AG10803 (cell line): ENCODE data around the gene CPEB3.

Experiments used
- DNase-seq: peaks from one replicate; pipeline ENCODE4 v3.0.0; 2010; ENCODE audit warnings: low read depth
- H3K4me3 ChIP-seq: 2 replicates; pipeline ENCODE4 v1.5.1; 2011; ENCODE audit warnings: mild to moderate bottlenecking, low read length, control low read depth
- TF ChIP-seq, protein P1 (sequence below): conservative IDR thresholded peaks from 2 replicates; pipeline ENCODE4 v1.5.1; 2011; ENCODE audit warnings: mild to moderate bottlenecking, low read length, control low read depth, inconsistent platforms

Gene CPEB3

DNA sequence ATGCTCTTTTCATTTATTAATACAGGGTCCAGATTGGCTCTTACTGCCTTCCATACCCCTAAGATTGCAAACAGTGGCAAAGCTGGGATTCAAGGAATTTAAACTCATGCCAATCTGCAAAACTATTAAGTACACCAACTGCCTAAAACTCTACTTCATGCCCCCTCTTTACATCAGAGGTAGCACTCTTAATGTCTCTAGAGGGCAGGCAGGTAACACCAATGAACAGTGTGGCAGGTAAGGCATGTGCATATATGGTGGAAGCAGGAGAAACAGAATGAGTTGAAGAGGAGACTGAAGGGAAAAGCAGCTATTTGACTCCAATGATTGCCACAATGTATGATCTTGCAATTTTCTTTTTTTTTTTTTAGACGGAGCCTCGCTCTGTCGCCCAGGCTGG lies 210.6 kb downstream of the CPEB3 start:
- H3K4me3 ChIP-seq, result no peak overlapping the region
- TF ChIP-seq, protein P1, sequence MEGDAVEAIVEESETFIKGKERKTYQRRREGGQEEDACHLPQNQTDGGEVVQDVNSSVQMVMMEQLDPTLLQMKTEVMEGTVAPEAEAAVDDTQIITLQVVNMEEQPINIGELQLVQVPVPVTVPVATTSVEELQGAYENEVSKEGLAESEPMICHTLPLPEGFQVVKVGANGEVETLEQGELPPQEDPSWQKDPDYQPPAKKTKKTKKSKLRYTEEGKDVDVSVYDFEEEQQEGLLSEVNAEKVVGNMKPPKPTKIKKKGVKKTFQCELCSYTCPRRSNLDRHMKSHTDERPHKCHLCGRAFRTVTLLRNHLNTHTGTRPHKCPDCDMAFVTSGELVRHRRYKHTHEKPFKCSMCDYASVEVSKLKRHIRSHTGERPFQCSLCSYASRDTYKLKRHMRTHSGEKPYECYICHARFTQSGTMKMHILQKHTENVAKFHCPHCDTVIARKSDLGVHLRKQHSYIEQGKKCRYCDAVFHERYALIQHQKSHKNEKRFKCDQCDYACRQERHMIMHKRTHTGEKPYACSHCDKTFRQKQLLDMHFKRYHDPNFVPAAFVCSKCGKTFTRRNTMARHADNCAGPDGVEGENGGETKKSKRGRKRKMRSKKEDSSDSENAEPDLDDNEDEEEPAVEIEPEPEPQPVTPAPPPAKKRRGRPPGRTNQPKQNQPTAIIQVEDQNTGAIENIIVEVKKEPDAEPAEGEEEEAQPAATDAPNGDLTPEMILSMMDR, result no peak
- DNase-seq, result no peak

DNA sequence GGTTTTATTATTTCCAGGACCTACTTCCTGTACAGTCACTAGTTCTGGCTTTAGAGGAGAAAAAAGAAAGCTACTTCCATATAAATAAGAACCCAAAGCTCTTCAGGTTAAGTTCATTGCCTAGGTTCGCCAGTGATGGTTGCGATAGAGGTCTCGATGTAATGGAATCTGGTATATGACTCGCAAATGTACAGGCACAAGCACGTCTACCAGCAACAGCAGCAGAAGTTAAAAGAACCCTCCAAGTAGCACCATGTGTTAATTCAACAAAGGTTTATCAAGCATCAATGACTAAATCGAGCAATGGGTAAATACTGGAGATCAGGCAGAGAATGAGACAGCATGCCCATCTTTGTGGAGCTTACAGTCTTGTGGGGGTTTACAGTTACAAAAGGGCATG lies 211.9 kb downstream of the CPEB3 start:
- DNase-seq, result no peak
- H3K4me3 ChIP-seq, result no peak overlapping the region
- TF ChIP-seq, protein P1, result no peak

DNA sequence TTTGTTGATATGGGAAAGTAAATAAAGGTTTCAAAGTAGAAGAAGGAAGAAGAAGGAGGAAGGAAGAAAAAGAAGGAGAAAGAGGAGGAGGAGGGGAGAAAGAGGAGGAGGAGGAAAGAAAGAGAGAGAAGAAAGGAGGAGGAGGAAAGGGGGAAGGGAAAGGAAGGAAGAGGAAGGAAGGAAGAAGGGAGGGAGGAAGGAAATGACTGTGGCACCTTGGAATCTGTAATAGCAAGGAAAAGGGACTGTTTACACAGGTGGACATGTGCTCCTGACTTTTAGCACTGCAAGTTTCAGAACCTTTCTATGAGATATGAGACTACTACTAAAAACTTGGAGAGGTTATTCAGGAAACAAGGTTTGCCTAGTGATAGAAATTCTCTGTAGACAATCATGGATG lies 214.2 kb downstream of the CPEB3 start:
- TF ChIP-seq, protein P1, result no peak
- DNase-seq, result no peak

DNA sequence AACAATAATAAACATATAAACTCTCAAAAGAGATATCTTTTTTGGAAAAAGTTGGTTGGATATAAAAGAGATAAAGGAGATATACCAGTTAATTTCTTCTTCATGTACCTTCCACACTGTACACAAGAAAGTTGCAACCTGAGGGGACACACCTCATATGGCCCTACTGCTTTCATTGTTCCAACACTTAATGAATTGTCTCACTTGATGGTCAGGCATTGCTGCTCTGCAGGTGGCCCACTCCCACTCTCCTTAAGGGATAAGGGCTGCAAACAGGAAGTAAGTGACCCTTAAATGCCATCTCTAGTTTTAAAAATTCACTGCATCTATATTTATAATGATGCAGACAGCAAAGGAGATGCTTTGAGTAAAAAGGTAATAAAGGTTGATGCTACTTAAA lies 215.0 kb downstream of the CPEB3 start:
- DNase-seq, result no peak
- TF ChIP-seq, protein P1, result no peak
- H3K4me3 ChIP-seq, result no peak overlapping the region

More for the DNA sequence above, 214.2 kb downstream of the CPEB3 start:
- no peak overlapping the region for H3K4me3 ChIP-seq

DNA sequence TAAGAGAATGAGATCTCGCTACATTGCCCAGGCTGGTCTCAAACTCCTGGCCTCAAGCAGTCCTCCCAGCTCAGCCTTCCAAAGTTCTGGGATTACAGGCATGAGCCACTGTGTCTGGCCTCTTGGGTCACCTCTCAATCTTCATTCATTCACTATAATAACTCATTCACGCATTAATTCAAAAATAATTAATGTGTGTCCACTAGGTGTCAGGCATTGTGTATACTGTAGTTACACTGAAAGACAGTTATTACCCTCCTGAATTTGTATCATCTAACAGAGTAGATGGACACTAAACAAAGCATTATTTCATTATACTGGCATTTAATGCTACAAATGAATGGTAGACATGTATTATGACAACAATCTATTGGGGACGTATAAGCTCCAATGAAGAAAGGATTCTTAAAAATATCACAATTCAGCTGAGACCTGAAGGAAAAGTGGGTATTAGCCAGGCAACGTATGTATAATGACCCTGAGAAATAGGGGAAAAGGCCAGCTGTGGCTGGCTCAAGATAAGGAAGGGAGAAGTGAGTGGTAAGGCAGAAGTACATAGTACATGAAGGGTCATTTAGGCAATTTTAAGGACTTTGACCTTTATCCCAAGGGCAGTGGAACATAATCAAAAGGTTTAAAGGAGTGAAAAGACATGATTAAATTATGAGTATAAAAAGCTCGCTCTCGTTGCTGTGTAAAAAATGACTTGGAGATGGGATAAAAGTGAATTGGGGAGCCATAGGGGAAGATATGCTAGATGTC lies 216.6 kb downstream of the CPEB3 start:
- no peak for DNase-seq
- H3K4me3 ChIP-seq, result no peak overlapping the region
- TF ChIP-seq, protein P1, result peak; percentile 21

DNA sequence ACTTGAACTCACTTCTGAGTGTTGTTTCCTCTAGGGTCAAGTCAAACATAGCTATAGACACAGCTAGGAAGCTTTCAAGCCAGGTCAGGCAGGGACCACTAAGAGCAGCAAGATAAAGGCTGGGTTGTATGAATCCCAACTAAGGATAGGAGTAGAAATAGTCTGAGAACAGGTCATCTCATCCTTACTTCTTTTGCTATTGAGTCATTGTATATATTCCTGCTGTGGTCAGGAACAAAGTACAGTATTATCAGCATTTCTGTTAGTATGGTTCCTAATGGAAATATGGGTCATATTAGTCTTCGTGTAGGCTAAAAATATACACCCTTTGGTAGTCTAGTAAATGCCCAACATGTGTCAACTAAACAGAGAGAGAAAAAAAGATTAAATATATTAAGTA lies 222.0 kb downstream of the CPEB3 start:
- no peak for DNase-seq
- no peak overlapping the region for H3K4me3 ChIP-seq
- TF ChIP-seq, protein P1, result no peak

DNA sequence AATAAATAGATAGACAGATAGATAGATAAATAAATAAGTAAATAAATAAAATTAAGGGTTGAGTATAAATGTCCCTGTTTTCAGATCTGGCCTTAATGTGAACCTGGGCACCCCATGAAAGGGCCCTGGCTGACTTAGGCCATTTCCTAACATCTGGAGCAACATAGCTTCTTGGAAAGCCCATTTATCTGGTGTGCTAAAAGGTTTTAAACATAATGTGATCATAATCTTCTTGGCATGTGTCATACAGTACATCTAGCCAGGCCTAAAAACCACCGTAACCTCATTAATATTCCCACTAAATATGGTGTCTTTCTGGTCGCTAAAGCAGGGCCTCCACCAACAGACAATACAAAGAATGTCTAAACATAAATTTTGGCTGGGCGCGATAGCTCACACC lies 224.5 kb downstream of the CPEB3 start:
- TF ChIP-seq, protein P1, result no peak
- H3K4me3 ChIP-seq, result no peak overlapping the region
- no peak for DNase-seq
